ENCODE measurements around the gene TEX14.

- TF ChIP-seq CTCF (IDR thresholded peaks at IDR 0.05 in 2 of 3, conservative IDR thresholded peaks at IDR 0.05 in 1 of 3; ENCODE audit: borderline replicate concordance in 1 of 3, insufficient read depth in 1 of 3, low read depth in 2 of 3, low read length in 2 of 3) (no peak), RAD21 (IDR thresholded peaks at IDR 0.05; ENCODE audit: low read depth) (no peak), EZH2 (IDR thresholded peaks at IDR 0.05) (no peak), EZH2phosphoT487 (IDR thresholded peaks at IDR 0.05; ENCODE audit: borderline replicate concordance) (no peak), POLR2AphosphoS5 (IDR thresholded peaks at IDR 0.05; ENCODE audit: low read depth, low read length) (no peak), CBX3 (IDR thresholded peaks at IDR 0.05; ENCODE audit: low read depth) (no peak), TCF7L2 (IDR thresholded peaks at IDR 0.05; ENCODE audit: borderline replicate concordance, extremely low read depth, insufficient read depth, insufficient read length) (no peak), POLR2A (IDR thresholded peaks at IDR 0.05; ENCODE audit: borderline replicate concordance, extremely low read depth, insufficient read depth, insufficient read length) (no peak), REST (IDR thresholded peaks at IDR 0.05; ENCODE audit: low read depth) (no peak), ELF1 (IDR thresholded peaks at IDR 0.05; ENCODE audit: borderline replicate concordance, low read depth) (no peak), SRF (IDR thresholded peaks at IDR 0.05; ENCODE audit: low read depth) (no peak), SIN3A (IDR thresholded peaks at IDR 0.05; ENCODE audit: low read depth) (no peak), CEBPB (IDR thresholded peaks at IDR 0.05; ENCODE audit: low read depth) (no peak)
Measured at GRCh38 chr17:58531122-58531521, 160.7 kb downstream of the TEX14 start.
